ENCODE results near the gene TBC1D1.

DNA sequence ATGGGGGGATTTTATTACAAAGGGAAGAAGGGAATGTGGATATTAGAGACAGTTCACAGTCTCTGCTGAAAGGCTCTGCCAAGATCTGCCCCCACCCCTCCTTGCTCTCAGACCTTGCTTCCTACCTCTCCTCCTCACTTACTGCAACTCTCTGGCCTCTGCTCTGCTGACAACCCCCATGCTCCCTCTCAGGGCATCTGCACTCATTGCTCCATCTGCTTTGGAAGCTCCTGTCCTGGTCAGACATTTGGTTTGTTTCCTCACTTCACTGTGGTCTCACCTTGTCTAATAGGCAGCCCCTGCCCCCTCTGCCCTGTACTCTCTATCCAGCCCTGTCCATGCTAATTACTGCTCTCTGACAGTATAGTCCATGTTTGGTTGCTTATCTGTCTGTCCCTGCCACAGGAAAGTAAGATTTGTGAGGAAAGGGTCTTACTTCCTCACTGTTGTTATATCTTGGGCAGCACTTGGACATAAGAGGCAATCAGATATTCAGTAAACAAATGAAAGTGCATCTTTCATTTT, 258.6 kb downstream of the TBC1D1 start:
- TF ChIP-seq SUZ12 (IDR thresholded peaks at IDR 0.05; ENCODE audit: extremely low read depth, insufficient read depth, insufficient read length) (no peak), YY1 (IDR thresholded peaks at IDR 0.05; ENCODE audit: insufficient read depth, insufficient read length) (no peak)
